GM23248 (cell line): ENCODE data around the gene RPTN. TPM values are rescaled to one million over a fixed set of nuclear protein-coding genes. Genes with fewer than 3 reads are reported as not detected.
"Not testable (repeated sequence)": the region's sequence is repeated elsewhere in the genome, so short reads cannot be mapped to it uniquely, and the experiment has no call there.

Source experiments
- DNase-seq: peaks from one replicate; pipeline ENCODE4 v3.0.0-alpha.2; 2015
- H2AFZ ChIP-seq: fragments of 200-600 bp; sonication (generic); 2 replicates; pipeline ENCODE4 v1.6.1; 2016; ENCODE audit warnings: antibody characterized with exemption
- H3F3A ChIP-seq: fragments of 200-600 bp; sonication (generic); 2 replicates; pipeline ENCODE4 v1.6.1; 2016; ENCODE audit warnings: mild to moderate bottlenecking, antibody characterized with exemption, mixed run types; ENCODE audit not compliant: insufficient read depth
- H3K27ac ChIP-seq: fragments of 200-600 bp; sonication (generic); 2 replicates; pipeline ENCODE4 v1.5.1; 2016; ENCODE audit warnings: mild to moderate bottlenecking
- H3K27me3 ChIP-seq: fragments of 200-600 bp; sonication (generic); replicated peaks from 2 replicates; pipeline ENCODE4 v1.6.1; 2016; ENCODE audit warnings: mild to moderate bottlenecking; ENCODE audit not compliant: insufficient read depth
- H3K36me3 ChIP-seq: fragments of 200-600 bp; sonication (generic); 2 replicates; pipeline ENCODE4 v1.6.1; 2016; ENCODE audit warnings: low read depth, mild to moderate bottlenecking
- H3K4me1 ChIP-seq: fragments of 200-600 bp; sonication (generic); 2 replicates; pipeline ENCODE4 v1.6.1; 2016; ENCODE audit warnings: mild to moderate bottlenecking; ENCODE audit not compliant: insufficient read depth
- H3K4me2 ChIP-seq: fragments of 200-600 bp; sonication (generic); one replicate; pipeline ENCODE4 v1.6.1; 2016; ENCODE audit warnings: mild to moderate bottlenecking; ENCODE audit not compliant: unreplicated experiment
- H3K4me3 ChIP-seq: fragments of 200-600 bp; sonication (generic); 2 replicates; pipeline ENCODE4 v1.5.1; 2016; ENCODE audit warnings: mild to moderate bottlenecking
- H3K79me2 ChIP-seq: fragments of 200-600 bp; sonication (generic); 2 replicates; pipeline ENCODE4 v1.6.1; 2016; ENCODE audit warnings: mild to moderate bottlenecking; ENCODE audit not compliant: insufficient read depth
- H3K9ac ChIP-seq: fragments of 200-600 bp; sonication (generic); 2 replicates; pipeline ENCODE4 v1.6.1; 2016; ENCODE audit warnings: mild to moderate bottlenecking
- H3K9me2 ChIP-seq: fragments of 200-600 bp; sonication (generic); 2 replicates; pipeline ENCODE4 v1.6.1; 2016; ENCODE audit warnings: mixed run types, mild to moderate bottlenecking, moderate library complexity; ENCODE audit not compliant: insufficient read depth
- H3K9me3 ChIP-seq: fragments of 200-600 bp; sonication (generic); one replicate; pipeline ENCODE4 v1.6.1; 2017; ENCODE audit warnings: low read depth
- H4K20me1 ChIP-seq: fragments of 200-600 bp; sonication (generic); 2 replicates; pipeline ENCODE4 v1.6.0; 2016; ENCODE audit not compliant: insufficient read depth
- EZH2 ChIP-seq: fragments of 200-600 bp; sonication (generic); IDR thresholded peaks from 2 replicates; pipeline ENCODE4 v1.6.1; 2018; ENCODE audit warnings: antibody characterized with exemption, mild to moderate bottlenecking; ENCODE audit not compliant: insufficient read depth, poor library complexity, severe bottlenecking
- EZH2phosphoT487 ChIP-seq: fragments of 200-600 bp; sonication (generic); IDR thresholded peaks from 2 replicates; pipeline ENCODE4 v1.6.1; 2018; ENCODE audit warnings: antibody characterized with exemption, moderate library complexity, mild to moderate bottlenecking, low read depth; ENCODE audit not compliant: insufficient read depth
- WGBS, 2 experiments: methylation state at CpG; one replicate each; pipeline ENCODE4 v1.1.6; 2015 to 2017; ENCODE audit warnings: low lambda C conversion rate in 2 of 2, low coverage in 1 of 2; ENCODE audit errors: missing lambda C conversion rate in 2 of 2; 5-methylcytosine and 5-hydroxymethylcytosine counted together
- in situ Hi-C: fragments of 300-500 bp; cut with MboI; formaldehyde crosslinking; loops from 2 replicates; pipeline ENCODE4 v1.15.0; 2020
- polyA plus RNA-seq: library from polyadenylated mRNA; unstranded; fragments of >200 nt; fragmentation: Nextera tagmentation; extraction: Ambion mirVana; gene quantifications from 2 replicates; pipeline ENCODE4 v1.2.1, GENCODE V29; 2016
- total RNA-seq: library from RNA; depleted of rRNA; stranded (reverse); fragments of >200 nt; shearing (Covaris generic); gene quantifications from 2 replicates; pipeline ENCODE4 v1.2.3, GENCODE V29; 2014

Gene RPTN
- total and polyA plus RNA-seq, 2 experiments from 2014 or later = 0.05 TPM; not detected in 1

GRCh38 chr1:152148981-152149380 lies 10.0 kb downstream of the RPTN start:
- Histone ChIP-seq H2AFZ (no peak overlapping the region), H3K27me3 (no peaks in the 10 kb centered on the region; the same call in 1 of the 2 replicates), H3K9me3 (no peaks in the 10 kb centered on the region), H4K20me1 (no peaks in the 10 kb centered on the region), H3K27ac (no peak overlapping the region), H3K36me3 (no peaks in the 10 kb centered on the region), H3F3A (no peaks in the 10 kb centered on the region), H3K4me2 (no peak overlapping the region), H3K9ac (no peak overlapping the region), H3K4me1 (peaks cover 9% of the 10 kb centered on the region; the same call in 1 of the 2 replicates), H3K79me2 (no peaks in the 10 kb centered on the region), H3K4me3 (no peak overlapping the region), H3K9me2 (no peaks in the 10 kb centered on the region)
- no peak for TF ChIP-seq EZH2
- TF ChIP-seq EZH2phosphoT487 = no peak
- in situ Hi-C loops = no loop called here
- peak; percentile 53 for DNase-seq
- 50 to 54% methylated on average over 1 of the region's 1 CpG for WGBS, 2 experiments

GRCh38 chr1:152148051-152148450 lies 11.0 kb downstream of the RPTN start:
- Histone ChIP-seq H2AFZ (no peak overlapping the region), H4K20me1 (no peaks in the 10 kb centered on the region), H3K4me3 (no peak overlapping the region), H3K4me2 (no peak overlapping the region), H3K9me2 (no peaks in the 10 kb centered on the region), H3K27me3 (no peaks in the 10 kb centered on the region; the same call in 1 of the 2 replicates), H3F3A (peaks cover 7% of the 10 kb centered on the region; the same call in 1 of the 2 replicates), H3K79me2 (no peaks in the 10 kb centered on the region), H3K36me3 (no peaks in the 10 kb centered on the region), H3K9ac (no peak overlapping the region), H3K4me1 (peaks cover 18% of the 10 kb centered on the region), H3K27ac (no peak overlapping the region), H3K9me3 (no peaks in the 10 kb centered on the region)
- 71 to 81% methylated on average over 3 of the region's 3 CpGs for WGBS, 2 experiments
- in situ Hi-C loops = no loop called here
- DNase-seq = no peak
- no peak for TF ChIP-seq EZH2phosphoT487
- TF ChIP-seq EZH2 = no peak

GRCh38 chr1:152145769-152146168 lies 13.3 kb downstream of the RPTN start:
- Histone ChIP-seq H3K27ac (no peak overlapping the region), H3K27me3 (no peaks in the 10 kb centered on the region; the same call in 1 of the 2 replicates), H3K36me3 (no peaks in the 10 kb centered on the region), H3K4me2 (no peak overlapping the region), H3K9ac (no peak overlapping the region), H2AFZ (no peak overlapping the region), H3K4me3 (no peak overlapping the region), H3K9me3 (no peaks in the 10 kb centered on the region), H3K4me1 (peaks cover 15% of the 10 kb centered on the region), H3K9me2 (no peaks in the 10 kb centered on the region), H3F3A (peaks cover 9% of the 10 kb centered on the region; the same call in 1 of the 2 replicates), H4K20me1 (no peaks in the 10 kb centered on the region), H3K79me2 (no peaks in the 10 kb centered on the region)
- TF ChIP-seq EZH2 = no peak
- no peak for TF ChIP-seq EZH2phosphoT487
- in situ Hi-C loops = no loop called here
- 80 to 82% methylated on average over 4 of the region's 4 CpGs for WGBS, 2 experiments
- DNase-seq = no peak

- H3K9me3 ChIP-seq, H3K4me3 ChIP-seq, H3K27ac ChIP-seq, H4K20me1 ChIP-seq, H3K4me2 ChIP-seq, H3K27me3 ChIP-seq, H3K79me2 ChIP-seq, H3K9me2 ChIP-seq, in situ Hi-C loops, DNase-seq, H2AFZ ChIP-seq, H3F3A ChIP-seq, H3K36me3 ChIP-seq, H3K9ac ChIP-seq: not testable (repeated sequence)
- 83 to 88% methylated on average over 6 to 15 of the region's 25 CpGs for WGBS, 2 experiments
- H3K4me1 ChIP-seq = peaks cover 15% of the 10 kb centered on the region
Observed at GRCh38 chr1:152144674-152145183, 14.3 kb downstream of the RPTN start.
